ENCODE measurements around the gene PNRC2.

DNA sequence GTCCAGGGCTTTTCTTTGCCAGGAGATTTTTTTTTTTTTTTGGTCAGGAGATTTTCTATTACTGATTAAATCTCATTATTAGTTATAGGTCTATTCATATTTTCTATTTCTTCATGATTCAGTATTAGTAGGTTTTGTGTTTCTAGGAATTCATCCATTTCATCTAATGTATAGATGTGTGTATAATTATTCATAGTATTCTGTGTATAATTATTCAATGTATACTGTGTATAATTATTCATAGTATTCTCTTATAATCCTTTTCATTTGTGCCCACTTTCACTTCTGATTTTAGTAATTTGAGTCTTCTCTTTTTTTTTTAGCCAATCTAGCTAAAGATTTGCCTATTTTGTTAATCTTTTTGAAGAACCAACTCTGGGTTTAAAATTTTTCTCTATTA, 12.3 kb upstream of the PNRC2 start:
- TF ChIP-seq, protein P1, sequence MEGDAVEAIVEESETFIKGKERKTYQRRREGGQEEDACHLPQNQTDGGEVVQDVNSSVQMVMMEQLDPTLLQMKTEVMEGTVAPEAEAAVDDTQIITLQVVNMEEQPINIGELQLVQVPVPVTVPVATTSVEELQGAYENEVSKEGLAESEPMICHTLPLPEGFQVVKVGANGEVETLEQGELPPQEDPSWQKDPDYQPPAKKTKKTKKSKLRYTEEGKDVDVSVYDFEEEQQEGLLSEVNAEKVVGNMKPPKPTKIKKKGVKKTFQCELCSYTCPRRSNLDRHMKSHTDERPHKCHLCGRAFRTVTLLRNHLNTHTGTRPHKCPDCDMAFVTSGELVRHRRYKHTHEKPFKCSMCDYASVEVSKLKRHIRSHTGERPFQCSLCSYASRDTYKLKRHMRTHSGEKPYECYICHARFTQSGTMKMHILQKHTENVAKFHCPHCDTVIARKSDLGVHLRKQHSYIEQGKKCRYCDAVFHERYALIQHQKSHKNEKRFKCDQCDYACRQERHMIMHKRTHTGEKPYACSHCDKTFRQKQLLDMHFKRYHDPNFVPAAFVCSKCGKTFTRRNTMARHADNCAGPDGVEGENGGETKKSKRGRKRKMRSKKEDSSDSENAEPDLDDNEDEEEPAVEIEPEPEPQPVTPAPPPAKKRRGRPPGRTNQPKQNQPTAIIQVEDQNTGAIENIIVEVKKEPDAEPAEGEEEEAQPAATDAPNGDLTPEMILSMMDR (IDR thresholded peaks at IDR 0.05; ENCODE audit: low read length) = no peak
- TF ChIP-seq EZH2 (optimal IDR thresholded peaks at IDR 0.05; ENCODE audit: low read depth, low read length) = no peak

All from MM.1S (cell line).